Ishikawa (cell line): ENCODE data around the gene NDRG2.

Experiments
- CEBPB ChIP-seq: IDR thresholded peaks from 2 replicates; pipeline ENCODE4 v1.6.1; 2012
- CREB1 ChIP-seq: IDR thresholded peaks from 2 replicates; pipeline ENCODE4 v1.6.1; 2012; ENCODE audit warnings: low read depth
- EGR1 ChIP-seq: IDR thresholded peaks from 2 replicates; pipeline ENCODE4 v1.6.1; 2012
- EP300 ChIP-seq: IDR thresholded peaks from 2 replicates; pipeline ENCODE4 v1.6.1; 2012; ENCODE audit warnings: borderline replicate concordance
- FOXM1 ChIP-seq: IDR thresholded peaks from 2 replicates; pipeline ENCODE4 v1.6.1; 2012; ENCODE audit warnings: low read depth, borderline replicate concordance
- MAX ChIP-seq: IDR thresholded peaks from 2 replicates; pipeline ENCODE4 v1.6.1; 2012
- NFIC ChIP-seq: IDR thresholded peaks from 2 replicates; pipeline ENCODE4 v1.6.1; 2012
- RAD21 ChIP-seq: IDR thresholded peaks from 2 replicates; pipeline ENCODE4 v1.6.1; 2012; ENCODE audit warnings: low read depth
- REST ChIP-seq: IDR thresholded peaks from 2 replicates; pipeline ENCODE4 v1.6.1; 2012; ENCODE audit warnings: low read depth, mild to moderate bottlenecking
- TAF1 ChIP-seq: IDR thresholded peaks from 2 replicates; pipeline ENCODE4 v1.6.1; 2012; ENCODE audit warnings: low read depth, mild to moderate bottlenecking
- TCF12 ChIP-seq: IDR thresholded peaks from 2 replicates; pipeline ENCODE4 v1.6.1; 2012; ENCODE audit warnings: low read depth
- TEAD4 ChIP-seq: IDR thresholded peaks from 2 replicates; pipeline ENCODE4 v1.6.1; 2012
- USF1 ChIP-seq: IDR thresholded peaks from 2 replicates; pipeline ENCODE4 v1.6.1; 2012
- YY1 ChIP-seq: IDR thresholded peaks from 2 replicates; pipeline ENCODE4 v1.6.1; 2012; ENCODE audit warnings: low read depth
- ZBTB7A ChIP-seq: IDR thresholded peaks from 2 replicates; pipeline ENCODE4 v1.6.1; 2012; ENCODE audit warnings: low read depth

Gene NDRG2

GRCh38 chr14:21047378-21047781, 22.5 kb upstream of the NDRG2 start:
- no peak for TF ChIP-seq USF1
- TF ChIP-seq TAF1 = no peak
- no peak for TF ChIP-seq CEBPB
- TF ChIP-seq NFIC = no peak
- TF ChIP-seq REST = no peak
- TF ChIP-seq EP300 = no peak
- TF ChIP-seq MAX = no peak
- no peak for TF ChIP-seq EGR1
- no peak for TF ChIP-seq TCF12
- no peak for TF ChIP-seq RAD21
- no peak for TF ChIP-seq TEAD4
- no peak for TF ChIP-seq YY1
- TF ChIP-seq CREB1 = no peak
- TF ChIP-seq FOXM1 = no peak
- no peak for TF ChIP-seq ZBTB7A

GRCh38 chr14:21043974-21044618, 19.2 kb upstream of the NDRG2 start:
- TF ChIP-seq EGR1 (no peak), FOXM1 (no peak), CEBPB (peak; percentile 62)

- TF ChIP-seq TEAD4 (no peak), CREB1 (no peak), EP300 (no peak), NFIC (no peak), EGR1 (no peak), MAX (no peak), YY1 (no peak), REST (no peak), CEBPB (no peak), TAF1 (no peak), RAD21 (no peak), ZBTB7A (no peak), TCF12 (no peak), FOXM1 (no peak)
These were observed 18.6 kb upstream of the NDRG2 start for GRCh38 chr14:21043387-21043973.

- TF ChIP-seq YY1 = no peak
- TF ChIP-seq TEAD4 = no peak
- TF ChIP-seq TCF12 = no peak
- TF ChIP-seq EP300 = no peak
- no peak for TF ChIP-seq RAD21
- no peak for TF ChIP-seq CEBPB
- no peak for TF ChIP-seq ZBTB7A
These were observed 18.1 kb upstream of the NDRG2 start for GRCh38 chr14:21042918-21043317.

GRCh38 chr14:21041676-21042433, 17.0 kb upstream of the NDRG2 start, which contains the start of gene RNASE7:
RNASE7 (plus strand) TSS chr14:21042362; CDS start chr14:21042993, 631 bp downstream.
- TF ChIP-seq USF1 (no peak), NFIC (no peak), ZBTB7A (no peak), FOXM1 (no peak), TCF12 (no peak), CREB1 (no peak), RAD21 (no peak), TAF1 (no peak)
